Neural cell (in vitro differentiated cells): ENCODE measurements around the gene NCOA3. TPM values are rescaled to one million over a fixed set of nuclear protein-coding genes. Genes with fewer than 3 reads are reported as not detected.

Source experiments
- H2AFZ ChIP-seq: fragments of 200-600, 300-800 bp; sonication (generic), shearing (Covaris generic); 2 replicates; pipeline ENCODE4 v1.6.0; 2014; ENCODE audit warnings: low read depth, mild to moderate bottlenecking, antibody characterized with exemption, low read length, moderate library complexity
- H3F3A ChIP-seq: fragments of 200-600 bp; shearing (Covaris generic); 2 replicates; pipeline ENCODE4 v1.6.1; 2016; ENCODE audit warnings: mild to moderate bottlenecking, moderate library complexity, mixed read lengths, antibody characterized with exemption, low read length; ENCODE audit not compliant: insufficient read depth, poor library complexity, severe bottlenecking
- H3K27ac ChIP-seq: fragments of 200-600, 300-800 bp; sonication (generic), shearing (Covaris generic); 2 replicates; pipeline ENCODE4 v1.5.1; 2014; ENCODE audit warnings: mild to moderate bottlenecking, low read length, moderate library complexity
- H3K27me3 ChIP-seq: fragments of 300-800, 200-600 bp; sonication (generic), shearing (Covaris generic); 2 replicates; pipeline ENCODE4 v1.6.0; 2014; ENCODE audit warnings: mild to moderate bottlenecking, low read depth, low read length, moderate library complexity; ENCODE audit not compliant: insufficient read depth
- H3K36me3 ChIP-seq: fragments of 300-800, 200-600 bp; sonication (generic), shearing (Covaris generic); 2 replicates; pipeline ENCODE4 v1.5.1; 2014; ENCODE audit warnings: mild to moderate bottlenecking, antibody characterized with exemption, low read length, moderate library complexity; ENCODE audit not compliant: insufficient read depth
- H3K4me2 ChIP-seq: fragments of 300-800, 200-600 bp; sonication (generic), shearing (Covaris generic); 2 replicates; pipeline ENCODE4 v1.6.0; 2014; ENCODE audit warnings: mild to moderate bottlenecking, low read length
- H3K4me3 ChIP-seq: fragments of 300-800, 200-600 bp; sonication (generic), shearing (Covaris generic); 2 replicates; pipeline ENCODE4 v1.5.1; 2014; ENCODE audit warnings: mild to moderate bottlenecking, low read length, moderate library complexity
- H3K79me2 ChIP-seq: fragments of 200-600 bp; shearing (Covaris generic); replicated peaks from 2 replicates; pipeline ENCODE4 v1.6.0; 2014; ENCODE audit warnings: mild to moderate bottlenecking, low read length, moderate library complexity; ENCODE audit not compliant: insufficient read depth
- H3K9ac ChIP-seq: fragments of 300-800, 200-600 bp; sonication (generic), shearing (Covaris generic); 2 replicates; pipeline ENCODE4 v1.6.1; 2016; ENCODE audit warnings: mild to moderate bottlenecking, low read length, mixed read lengths
- H3K9me2 ChIP-seq: fragments of 200-600 bp; shearing (Covaris generic); 2 replicates; pipeline ENCODE4 v1.6.1; 2016; ENCODE audit warnings: mild to moderate bottlenecking, low read length, mixed read lengths; ENCODE audit not compliant: insufficient read depth
- H3K9me3 ChIP-seq: fragments of 200-600, 300-800 bp; sonication (generic), shearing (Covaris generic); 2 replicates; pipeline ENCODE4 v1.6.1; 2016; ENCODE audit warnings: mild to moderate bottlenecking, mixed run types, low read length, moderate library complexity, mixed read lengths
- H4K20me1 ChIP-seq: fragments of 200-600 bp; shearing (Covaris generic); 2 replicates; pipeline ENCODE4 v1.6.1; 2016; ENCODE audit warnings: mild to moderate bottlenecking, mixed run types; ENCODE audit not compliant: insufficient read depth
- CTCF ChIP-seq: fragments of 450-650 bp; IDR thresholded peaks from 2 replicates; pipeline ENCODE4 v1.5.1; 2014; ENCODE audit warnings: antibody characterized with exemption, mild to moderate bottlenecking, moderate library complexity; ENCODE audit not compliant: poor library complexity, severe bottlenecking
- EP300 ChIP-seq: fragments of 450-650 bp; conservative IDR thresholded peaks from 2 replicates; pipeline ENCODE4 v1.6.1; 2014; ENCODE audit warnings: antibody characterized with exemption, mild to moderate bottlenecking, moderate library complexity; ENCODE audit not compliant: poor library complexity, severe bottlenecking
- EZH2 ChIP-seq: fragments of 200-600, 300-800 bp; shearing (Covaris generic), sonication (generic); IDR thresholded peaks from 2 replicates; pipeline ENCODE4 v1.6.1; 2014; ENCODE audit warnings: antibody characterized with exemption, low read length, borderline replicate concordance, mild to moderate bottlenecking; ENCODE audit not compliant: insufficient read depth, poor library complexity, severe bottlenecking
- MXI1 ChIP-seq: fragments of 450-650 bp; conservative IDR thresholded peaks from 2 replicates; pipeline ENCODE4 v1.6.1; 2014; ENCODE audit warnings: antibody characterized with exemption, mild to moderate bottlenecking; ENCODE audit not compliant: poor library complexity, severe bottlenecking
- POLR2AphosphoS5 ChIP-seq: IDR thresholded peaks from 2 replicates; pipeline ENCODE4 v1.6.1; 2012
- RAD21 ChIP-seq: fragments of 450-650 bp; conservative IDR thresholded peaks from 2 replicates; pipeline ENCODE4 v1.6.1; 2014; ENCODE audit warnings: antibody characterized with exemption, mild to moderate bottlenecking, moderate library complexity
- REST ChIP-seq: IDR thresholded peaks from 2 replicates; pipeline ENCODE4 v1.6.1; 2012; ENCODE audit warnings: borderline replicate concordance
- SMC3 ChIP-seq: fragments of 450-650 bp; conservative IDR thresholded peaks from 2 replicates; pipeline ENCODE4 v1.6.1; 2014; ENCODE audit warnings: antibody characterized with exemption, mild to moderate bottlenecking, moderate library complexity; ENCODE audit not compliant: poor library complexity
- TAF1 ChIP-seq: IDR thresholded peaks from 2 replicates; pipeline ENCODE4 v1.6.1; 2012; ENCODE audit warnings: low read depth
- polyA plus RNA-seq: library from polyadenylated mRNA; depleted of rRNA; stranded (reverse); fragments of >200 nt; gene quantifications from 2 replicates; pipeline ENCODE4 v1.2.3, GENCODE V29; 2014

The NCOA3 gene
- polyA plus RNA-seq, 1 donor from 2014 or later = 14.2 TPM

GRCh38 chr20:47667086-47667485 is 165.4 kb downstream of the NCOA3 start:
- H3K4me3 ChIP-seq = no peak overlapping the region
- H3K79me2 ChIP-seq = no peaks in the 10 kb centered on the region
- no peak overlapping the region for H3K27ac ChIP-seq
- H3K9me2 ChIP-seq = no peaks in the 10 kb centered on the region
- H3K36me3 ChIP-seq = no peaks in the 10 kb centered on the region
- H3K9me3 ChIP-seq = no peaks in the 10 kb centered on the region
- no peak overlapping the region for H3K4me2 ChIP-seq
- no peak overlapping the region for H3K9ac ChIP-seq
- no peaks in the 10 kb centered on the region for H4K20me1 ChIP-seq
- H2AFZ ChIP-seq = no peak overlapping the region
- H3K27me3 ChIP-seq = no peaks in the 10 kb centered on the region
- no peaks in the 10 kb centered on the region for H3F3A ChIP-seq
- TF ChIP-seq CTCF (no peak), POLR2AphosphoS5 (no peak), RAD21 (no peak), REST (no peak), SMC3 (no peak), EP300 (no peak), MXI1 (no peak), TAF1 (no peak), EZH2 (no peak)

- H3F3A ChIP-seq = no peaks in the 10 kb centered on the region
- no peak overlapping the region for H3K9ac ChIP-seq
- H3K4me3 ChIP-seq = no peak overlapping the region
- no peaks in the 10 kb centered on the region for H3K79me2 ChIP-seq
- no peaks in the 10 kb centered on the region for H3K9me3 ChIP-seq
- no peak overlapping the region for H3K27ac ChIP-seq
- H4K20me1 ChIP-seq = no peaks in the 10 kb centered on the region
- no peak overlapping the region for H2AFZ ChIP-seq
- H3K27me3 ChIP-seq = no peaks in the 10 kb centered on the region
- no peak overlapping the region for H3K4me2 ChIP-seq
- H3K36me3 ChIP-seq = no peaks in the 10 kb centered on the region
- H3K9me2 ChIP-seq = no peaks in the 10 kb centered on the region
- TF ChIP-seq TAF1 (no peak), POLR2AphosphoS5 (no peak), MXI1 (no peak), SMC3 (no peak), REST (no peak), EP300 (no peak), RAD21 (no peak), EZH2 (no peak), CTCF (no peak)
Observed at GRCh38 chr20:47667531-47668312, 166.0 kb downstream of the NCOA3 start.
